ENCODE results near the gene GOLIM4. TPM values are rescaled to one million over a fixed set of nuclear protein-coding genes. Genes with fewer than 3 reads are reported as not detected.
A peak's percentile ranks its signal among the peaks of the same experiment; 100 is the strongest.

Gene GOLIM4
- polyA plus RNA-seq, 1 donor from 2014 or later = 3.2 TPM

DNA sequence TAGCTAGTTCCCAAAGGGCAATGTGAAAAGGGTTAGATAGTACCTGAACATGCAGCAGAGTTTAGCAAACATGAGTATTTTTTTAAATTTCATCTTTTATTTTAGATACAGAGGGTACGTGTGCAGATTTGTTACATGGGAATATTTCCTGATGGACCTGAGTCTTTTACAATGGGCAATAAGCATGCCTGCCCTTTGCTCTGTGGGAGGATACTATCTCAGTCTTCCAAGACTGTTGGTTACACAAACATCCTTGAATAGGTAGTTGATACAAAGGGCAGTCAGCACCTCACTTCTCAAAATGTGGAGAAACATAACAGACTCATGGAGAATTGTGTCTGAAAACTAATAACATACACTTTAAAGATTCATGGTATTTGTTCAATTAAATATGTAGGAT is 103.3 kb downstream of the GOLIM4 start:
- TF ChIP-seq SMC3 (conservative IDR thresholded peaks at IDR 0.05; ENCODE audit: poor library complexity) = no peak
- TF ChIP-seq, protein P1, sequence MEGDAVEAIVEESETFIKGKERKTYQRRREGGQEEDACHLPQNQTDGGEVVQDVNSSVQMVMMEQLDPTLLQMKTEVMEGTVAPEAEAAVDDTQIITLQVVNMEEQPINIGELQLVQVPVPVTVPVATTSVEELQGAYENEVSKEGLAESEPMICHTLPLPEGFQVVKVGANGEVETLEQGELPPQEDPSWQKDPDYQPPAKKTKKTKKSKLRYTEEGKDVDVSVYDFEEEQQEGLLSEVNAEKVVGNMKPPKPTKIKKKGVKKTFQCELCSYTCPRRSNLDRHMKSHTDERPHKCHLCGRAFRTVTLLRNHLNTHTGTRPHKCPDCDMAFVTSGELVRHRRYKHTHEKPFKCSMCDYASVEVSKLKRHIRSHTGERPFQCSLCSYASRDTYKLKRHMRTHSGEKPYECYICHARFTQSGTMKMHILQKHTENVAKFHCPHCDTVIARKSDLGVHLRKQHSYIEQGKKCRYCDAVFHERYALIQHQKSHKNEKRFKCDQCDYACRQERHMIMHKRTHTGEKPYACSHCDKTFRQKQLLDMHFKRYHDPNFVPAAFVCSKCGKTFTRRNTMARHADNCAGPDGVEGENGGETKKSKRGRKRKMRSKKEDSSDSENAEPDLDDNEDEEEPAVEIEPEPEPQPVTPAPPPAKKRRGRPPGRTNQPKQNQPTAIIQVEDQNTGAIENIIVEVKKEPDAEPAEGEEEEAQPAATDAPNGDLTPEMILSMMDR (IDR thresholded peaks at IDR 0.05; ENCODE audit: poor library complexity, severe bottlenecking) = no peak
- TF ChIP-seq EP300 (conservative IDR thresholded peaks at IDR 0.05; ENCODE audit: poor library complexity, severe bottlenecking) = no peak
- no peak for TF ChIP-seq TAF1 (IDR thresholded peaks at IDR 0.05; ENCODE audit: low read depth)
- no peak for TF ChIP-seq POLR2AphosphoS5 (IDR thresholded peaks at IDR 0.05)
- TF ChIP-seq EZH2 (IDR thresholded peaks at IDR 0.05; ENCODE audit: borderline replicate concordance, insufficient read depth, low read length, poor library complexity, severe bottlenecking) = no peak
- TF ChIP-seq RAD21 (conservative IDR thresholded peaks at IDR 0.05) = no peak
- TF ChIP-seq, protein P2, sequence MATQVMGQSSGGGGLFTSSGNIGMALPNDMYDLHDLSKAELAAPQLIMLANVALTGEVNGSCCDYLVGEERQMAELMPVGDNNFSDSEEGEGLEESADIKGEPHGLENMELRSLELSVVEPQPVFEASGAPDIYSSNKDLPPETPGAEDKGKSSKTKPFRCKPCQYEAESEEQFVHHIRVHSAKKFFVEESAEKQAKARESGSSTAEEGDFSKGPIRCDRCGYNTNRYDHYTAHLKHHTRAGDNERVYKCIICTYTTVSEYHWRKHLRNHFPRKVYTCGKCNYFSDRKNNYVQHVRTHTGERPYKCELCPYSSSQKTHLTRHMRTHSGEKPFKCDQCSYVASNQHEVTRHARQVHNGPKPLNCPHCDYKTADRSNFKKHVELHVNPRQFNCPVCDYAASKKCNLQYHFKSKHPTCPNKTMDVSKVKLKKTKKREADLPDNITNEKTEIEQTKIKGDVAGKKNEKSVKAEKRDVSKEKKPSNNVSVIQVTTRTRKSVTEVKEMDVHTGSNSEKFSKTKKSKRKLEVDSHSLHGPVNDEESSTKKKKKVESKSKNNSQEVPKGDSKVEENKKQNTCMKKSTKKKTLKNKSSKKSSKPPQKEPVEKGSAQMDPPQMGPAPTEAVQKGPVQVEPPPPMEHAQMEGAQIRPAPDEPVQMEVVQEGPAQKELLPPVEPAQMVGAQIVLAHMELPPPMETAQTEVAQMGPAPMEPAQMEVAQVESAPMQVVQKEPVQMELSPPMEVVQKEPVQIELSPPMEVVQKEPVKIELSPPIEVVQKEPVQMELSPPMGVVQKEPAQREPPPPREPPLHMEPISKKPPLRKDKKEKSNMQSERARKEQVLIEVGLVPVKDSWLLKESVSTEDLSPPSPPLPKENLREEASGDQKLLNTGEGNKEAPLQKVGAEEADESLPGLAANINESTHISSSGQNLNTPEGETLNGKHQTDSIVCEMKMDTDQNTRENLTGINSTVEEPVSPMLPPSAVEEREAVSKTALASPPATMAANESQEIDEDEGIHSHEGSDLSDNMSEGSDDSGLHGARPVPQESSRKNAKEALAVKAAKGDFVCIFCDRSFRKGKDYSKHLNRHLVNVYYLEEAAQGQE (IDR thresholded peaks at IDR 0.05; ENCODE audit: borderline replicate concordance) = no peak
- TF ChIP-seq MXI1 (conservative IDR thresholded peaks at IDR 0.05; ENCODE audit: poor library complexity, severe bottlenecking) = no peak
- Histone ChIP-seq H4K20me1 (ENCODE audit: insufficient read depth) (no peaks in the 10 kb centered on the region), H2AFZ (ENCODE audit: low read depth, low read length) (no peak overlapping the region), H3K9me3 (ENCODE audit: low read length) (no peaks in the 10 kb centered on the region), H3K9ac (ENCODE audit: low read length) (no peak overlapping the region), H3K36me3 (ENCODE audit: insufficient read depth, low read length) (no peaks in the 10 kb centered on the region), H3K27ac (ENCODE audit: low read length) (no peak overlapping the region), H3K4me2 (ENCODE audit: low read length) (no peak overlapping the region), H3K79me2 (replicated peaks; ENCODE audit: insufficient read depth, low read length) (no peaks in the 10 kb centered on the region), H3F3A (ENCODE audit: insufficient read depth, low read length, poor library complexity, severe bottlenecking) (no peaks in the 10 kb centered on the region), H3K4me3 (ENCODE audit: low read length) (no peak overlapping the region), H3K9me2 (ENCODE audit: insufficient read depth, low read length) (no peaks in the 10 kb centered on the region), H3K27me3 (ENCODE audit: insufficient read depth, low read depth, low read length) (no peaks in the 10 kb centered on the region)

DNA sequence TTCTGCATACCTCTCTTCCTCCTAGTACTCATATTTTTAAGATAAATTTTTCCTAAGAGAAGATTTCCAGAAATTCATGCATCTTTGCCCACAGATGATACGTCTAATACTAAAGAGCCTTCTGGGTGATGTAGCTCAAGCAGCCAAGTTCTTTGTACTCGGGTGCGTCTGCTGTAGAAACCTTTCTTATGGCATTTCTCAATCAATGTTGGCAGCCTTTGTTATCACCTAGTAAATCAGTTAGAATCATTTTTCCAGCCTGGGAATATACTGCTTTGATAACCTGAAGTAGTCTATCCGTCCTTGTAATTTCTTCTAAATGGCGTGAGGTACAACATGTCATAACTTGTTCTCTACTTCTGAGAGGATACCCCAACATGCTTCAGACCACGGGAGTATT is 104.5 kb downstream of the GOLIM4 start:
- Histone ChIP-seq H3K79me2 (replicated peaks; ENCODE audit: insufficient read depth, low read length) (no peaks in the 10 kb centered on the region), H3F3A (ENCODE audit: insufficient read depth, low read length, poor library complexity, severe bottlenecking) (no peaks in the 10 kb centered on the region), H3K36me3 (ENCODE audit: insufficient read depth, low read length) (no peaks in the 10 kb centered on the region), H3K4me2 (ENCODE audit: low read length) (no peak overlapping the region), H3K9ac (ENCODE audit: low read length) (no peak overlapping the region), H3K4me3 (ENCODE audit: low read length) (no peak overlapping the region), H3K27me3 (ENCODE audit: insufficient read depth, low read depth, low read length) (no peaks in the 10 kb centered on the region), H3K27ac (ENCODE audit: low read length) (no peak overlapping the region), H4K20me1 (ENCODE audit: insufficient read depth) (no peaks in the 10 kb centered on the region), H3K9me3 (ENCODE audit: low read length) (no peaks in the 10 kb centered on the region), H2AFZ (ENCODE audit: low read depth, low read length) (no peak overlapping the region), H3K9me2 (ENCODE audit: insufficient read depth, low read length) (no peaks in the 10 kb centered on the region)
- peak; percentile 22 for TF ChIP-seq POLR2AphosphoS5 (IDR thresholded peaks at IDR 0.05)
- no peak for TF ChIP-seq RAD21 (conservative IDR thresholded peaks at IDR 0.05)

DNA sequence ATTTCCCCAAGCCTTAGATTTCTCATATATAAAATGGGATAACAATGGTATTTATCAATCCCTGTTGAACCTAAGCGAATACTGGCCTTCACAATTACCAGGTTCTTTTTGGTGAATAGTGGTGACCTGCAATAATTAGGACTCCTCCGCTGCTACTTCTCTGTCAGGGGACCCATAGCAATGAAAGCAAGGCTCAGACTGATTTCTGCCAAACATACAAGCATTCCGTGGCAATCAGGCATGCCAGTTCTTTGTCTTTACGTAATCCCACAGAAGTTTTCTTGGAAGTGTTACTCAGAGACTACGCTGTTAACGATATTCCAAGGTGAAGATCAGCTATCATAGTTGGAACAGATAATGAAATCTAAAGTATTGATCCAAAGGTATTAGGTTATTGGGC is 105.7 kb downstream of the GOLIM4 start:
- H3F3A ChIP-seq (ENCODE audit: insufficient read depth, low read length, poor library complexity, severe bottlenecking) = no peaks in the 10 kb centered on the region
- no peaks in the 10 kb centered on the region for H4K20me1 ChIP-seq (ENCODE audit: insufficient read depth)
- H3K79me2 ChIP-seq (replicated peaks; ENCODE audit: insufficient read depth, low read length) = no peaks in the 10 kb centered on the region
- no peak overlapping the region for H3K4me3 ChIP-seq (ENCODE audit: low read length)
- TF ChIP-seq SMC3 (conservative IDR thresholded peaks at IDR 0.05; ENCODE audit: poor library complexity) (no peak), EZH2 (IDR thresholded peaks at IDR 0.05; ENCODE audit: borderline replicate concordance, insufficient read depth, low read length, poor library complexity, severe bottlenecking) (no peak), RAD21 (conservative IDR thresholded peaks at IDR 0.05) (no peak), MXI1 (conservative IDR thresholded peaks at IDR 0.05; ENCODE audit: poor library complexity, severe bottlenecking) (no peak), EP300 (conservative IDR thresholded peaks at IDR 0.05; ENCODE audit: poor library complexity, severe bottlenecking) (no peak), POLR2AphosphoS5 (IDR thresholded peaks at IDR 0.05) (no peak), TAF1 (IDR thresholded peaks at IDR 0.05; ENCODE audit: low read depth) (no peak)
- TF ChIP-seq, protein P1 (IDR thresholded peaks at IDR 0.05; ENCODE audit: poor library complexity, severe bottlenecking) = no peak
- TF ChIP-seq, protein P2 (IDR thresholded peaks at IDR 0.05; ENCODE audit: borderline replicate concordance) = no peak
- H3K4me2 ChIP-seq (ENCODE audit: low read length) = no peak overlapping the region
- H3K36me3 ChIP-seq (ENCODE audit: insufficient read depth, low read length) = no peaks in the 10 kb centered on the region
- H2AFZ ChIP-seq (ENCODE audit: low read depth, low read length) = no peak overlapping the region
- no peaks in the 10 kb centered on the region for H3K27me3 ChIP-seq (ENCODE audit: insufficient read depth, low read depth, low read length)
- no peak overlapping the region for H3K9ac ChIP-seq (ENCODE audit: low read length)
- H3K9me3 ChIP-seq (ENCODE audit: low read length) = no peaks in the 10 kb centered on the region
- no peaks in the 10 kb centered on the region for H3K9me2 ChIP-seq (ENCODE audit: insufficient read depth, low read length)
- H3K27ac ChIP-seq (ENCODE audit: low read length) = no peak overlapping the region

All from neural cell (in vitro differentiated cells).